ENCODE measurements around the gene GGCX.

DNA sequence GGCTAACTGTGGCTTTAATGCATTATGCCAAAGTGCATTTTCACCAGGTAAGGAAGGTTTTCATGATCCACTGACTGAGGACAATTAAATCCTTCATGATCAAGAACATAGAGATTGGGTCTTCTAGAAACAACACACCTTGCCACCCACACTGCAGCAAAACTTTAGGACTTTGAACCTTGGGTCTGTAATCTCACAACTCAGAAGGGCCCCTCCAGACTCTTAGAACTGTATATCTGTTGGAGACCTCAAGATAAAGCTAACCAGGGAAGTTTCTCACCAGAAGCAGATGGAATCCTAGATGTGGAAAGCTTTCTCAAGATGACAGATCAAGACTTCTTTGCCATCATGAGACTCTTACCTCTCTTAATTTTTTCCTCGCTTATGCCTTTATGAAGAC, 64.9 kb downstream of the GGCX start:
- no peak for TF ChIP-seq ZNF274 (IDR thresholded peaks at IDR 0.05; ENCODE audit: low read depth, low read length)
- no peak for TF ChIP-seq YY1 (IDR thresholded peaks at IDR 0.05; ENCODE audit: insufficient read depth, insufficient read length)
- no peak for TF ChIP-seq SUZ12 (IDR thresholded peaks at IDR 0.05; ENCODE audit: extremely low read depth, insufficient read depth, insufficient read length)
